ENCODE measurements around the gene VAMP2.

The VAMP2 gene

DNA sequence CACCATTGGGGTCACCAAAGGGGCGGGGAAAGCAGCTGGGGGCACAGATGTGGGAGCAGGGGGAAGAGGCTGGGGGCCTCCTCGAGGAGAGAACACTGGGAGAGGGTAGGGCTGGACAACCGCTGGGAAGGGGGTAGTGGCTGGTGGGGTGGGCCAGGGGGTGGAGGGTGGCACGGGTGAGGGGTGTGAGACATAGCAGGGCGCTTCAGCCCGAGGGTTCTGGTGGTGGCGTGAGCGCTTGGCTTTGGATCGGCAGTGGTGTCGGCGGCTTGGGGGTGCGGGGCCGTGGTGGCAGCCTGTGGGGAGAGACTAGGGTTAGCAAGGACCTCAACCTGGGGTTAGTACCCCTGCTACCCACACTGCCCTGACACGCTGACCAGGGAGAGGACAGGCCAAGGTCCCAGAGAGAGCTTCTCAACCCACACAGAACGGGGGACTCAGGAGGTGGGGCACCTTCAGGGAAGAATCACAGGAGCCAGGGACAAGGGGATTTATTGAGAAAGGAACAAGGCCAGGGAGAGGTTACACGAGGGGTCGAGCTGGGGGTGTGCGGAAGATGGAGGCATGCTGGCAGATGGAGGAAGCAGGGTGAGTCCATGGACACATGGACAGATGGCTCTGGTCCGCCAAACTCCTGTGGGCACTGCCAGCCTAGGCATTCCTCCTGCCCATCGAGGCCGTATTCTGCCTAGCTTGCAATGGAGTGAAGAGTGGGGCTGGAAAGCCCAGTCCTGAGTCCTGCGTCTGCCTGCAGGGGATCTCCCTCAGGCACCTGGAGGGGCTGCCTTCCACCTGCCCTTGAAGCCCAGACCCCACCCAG, 19.0 kb downstream of the VAMP2 start:
- Mint-ChIP-seq H3K4me3 (no peak overlapping the region), H3K27me3 (no peaks in the 10 kb centered on the region), H3K36me3 (peaks cover 79% of the 10 kb centered on the region), H3K27ac (no peak overlapping the region), H3K9me3 (no peaks in the 10 kb centered on the region), H3K4me1 (peaks cover 8% of the 10 kb centered on the region)
- no peak for ATAC-seq

DNA sequence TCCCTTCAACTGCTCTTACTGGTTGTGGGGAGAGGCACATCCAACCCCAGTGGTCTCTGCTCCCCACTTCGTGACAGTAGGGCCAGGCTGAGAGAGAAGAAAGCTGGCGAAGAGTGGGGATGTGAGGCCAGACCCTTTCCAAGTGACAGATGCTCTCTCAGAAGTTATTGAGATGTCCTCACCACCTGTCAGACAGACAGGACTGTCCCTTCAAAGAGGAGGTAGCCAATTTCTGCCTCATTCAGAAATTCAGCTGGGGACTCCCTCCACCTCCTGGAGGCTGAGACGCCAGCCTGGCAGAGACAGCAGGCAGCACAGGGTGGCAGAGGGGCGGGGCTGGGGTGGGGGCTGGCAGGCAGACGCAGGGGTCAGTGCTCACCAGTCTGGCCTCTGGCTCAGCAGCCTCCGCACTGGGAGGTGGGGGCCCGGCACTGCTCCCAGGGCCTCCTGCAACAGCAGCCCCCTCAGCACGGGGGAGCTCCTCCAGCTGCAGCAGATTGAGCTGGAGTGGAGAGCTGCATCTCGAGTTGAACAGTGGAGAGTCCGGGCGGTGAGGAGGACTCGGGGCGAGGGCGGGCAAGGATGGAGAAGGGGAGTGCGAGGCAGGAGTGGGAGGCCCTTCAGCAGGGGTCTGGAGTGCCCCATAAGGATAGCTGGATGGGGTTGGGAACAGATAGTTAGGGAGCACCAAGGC, 19.7 kb downstream of the VAMP2 start:
- Mint-ChIP-seq H3K27ac (no peak overlapping the region), H3K9me3 (no peaks in the 10 kb centered on the region), H3K4me3 (no peak overlapping the region), H3K4me1 (peaks cover 8% of the 10 kb centered on the region), H3K36me3 (peaks cover 71% of the 10 kb centered on the region), H3K27me3 (no peaks in the 10 kb centered on the region)
- ATAC-seq, result no peak

DNA sequence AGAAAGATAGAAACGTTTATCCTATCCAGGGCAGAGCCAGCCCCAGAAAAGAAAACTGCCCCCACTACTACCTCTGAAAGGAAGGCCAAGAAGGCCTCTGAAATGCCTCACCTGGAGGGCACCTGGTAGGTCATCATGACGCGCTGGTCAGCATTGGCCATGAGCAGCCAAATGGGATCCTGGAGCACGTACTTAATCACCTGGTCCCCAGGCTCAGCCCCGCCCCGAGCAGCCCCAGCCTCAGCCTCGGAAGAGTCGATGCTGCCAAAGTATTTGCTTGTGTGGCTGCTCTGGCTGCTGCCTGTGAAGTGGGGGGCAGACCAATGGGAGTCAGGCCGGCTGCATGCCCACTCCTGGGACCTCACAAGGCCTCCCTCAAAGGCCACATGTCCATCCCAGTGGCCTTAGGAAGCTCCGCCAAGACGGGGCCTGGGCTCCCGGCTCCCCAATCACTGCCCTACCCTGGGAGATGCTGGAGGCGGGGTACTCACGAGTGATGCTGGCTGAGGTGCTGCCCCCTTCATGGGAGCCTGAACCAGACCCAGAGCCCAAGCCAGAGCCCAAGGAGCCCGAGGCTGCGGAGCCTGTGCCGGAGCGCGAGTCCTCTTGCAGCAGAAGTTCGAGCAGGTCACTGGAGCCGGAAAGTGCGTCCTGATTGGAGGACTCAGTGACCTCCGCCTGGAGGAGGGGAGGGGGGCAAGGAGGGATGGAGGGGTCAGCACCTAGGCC, 20.4 kb downstream of the VAMP2 start:
- ATAC-seq, result no peak
- no peaks in the 10 kb centered on the region for H3K9me3 Mint-ChIP-seq
- peaks cover 8% of the 10 kb centered on the region for H3K4me1 Mint-ChIP-seq
- H3K27ac Mint-ChIP-seq, result no peak overlapping the region
- peaks cover 64% of the 10 kb centered on the region for H3K36me3 Mint-ChIP-seq
- H3K27me3 Mint-ChIP-seq, result no peaks in the 10 kb centered on the region
- no peak overlapping the region for H3K4me3 Mint-ChIP-seq

DNA sequence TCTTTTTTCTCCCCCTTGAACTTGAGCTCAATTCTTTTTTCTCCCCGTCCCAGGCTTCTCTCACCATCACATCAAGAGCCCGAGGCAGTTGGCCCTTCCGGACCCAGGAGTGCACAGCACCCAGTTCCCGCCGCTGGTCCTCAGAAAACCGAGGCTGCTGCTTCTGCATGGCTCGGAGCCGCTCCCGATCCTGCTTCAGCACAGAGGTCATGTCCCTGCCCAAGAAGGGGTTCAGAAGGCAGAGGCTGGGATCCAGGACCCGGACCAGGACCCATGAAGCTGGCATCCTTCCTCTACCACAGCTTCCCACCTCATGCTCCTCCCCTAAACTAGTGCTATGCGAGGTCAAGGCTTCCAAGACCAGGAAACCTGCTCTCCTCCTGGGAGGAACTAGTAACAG, 21.0 kb downstream of the VAMP2 start:
- peaks cover 8% of the 10 kb centered on the region for H3K4me1 Mint-ChIP-seq
- H3K27me3 Mint-ChIP-seq, result no peaks in the 10 kb centered on the region
- no peak overlapping the region for H3K27ac Mint-ChIP-seq
- H3K9me3 Mint-ChIP-seq, result no peaks in the 10 kb centered on the region
- H3K36me3 Mint-ChIP-seq, result peaks cover 59% of the 10 kb centered on the region
- no peak for ATAC-seq
- H3K4me3 Mint-ChIP-seq, result no peak overlapping the region

DNA sequence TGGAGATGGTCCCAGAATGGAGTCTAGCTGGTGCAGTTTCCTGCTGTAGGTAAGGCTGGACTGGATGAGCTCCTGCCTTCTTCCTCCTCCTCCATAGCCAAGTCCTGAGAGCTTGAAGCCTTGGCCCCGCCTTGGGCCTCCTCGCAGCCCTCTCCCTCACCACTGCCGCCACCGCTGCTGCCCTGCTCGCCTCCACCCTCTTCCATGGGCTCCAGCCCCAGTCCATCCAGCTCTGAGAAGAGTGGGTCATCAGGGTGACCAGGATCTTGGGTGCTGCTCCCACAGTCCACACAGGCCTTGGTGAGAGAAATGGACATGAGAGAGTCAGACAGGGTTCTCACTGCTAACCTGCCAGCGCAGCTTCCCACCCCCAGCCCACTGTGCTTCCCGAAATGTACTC, 21.7 kb downstream of the VAMP2 start:
- Mint-ChIP-seq H3K36me3 (peaks cover 52% of the 10 kb centered on the region), H3K4me3 (no peak overlapping the region), H3K9me3 (no peaks in the 10 kb centered on the region), H3K4me1 (peaks cover 3% of the 10 kb centered on the region), H3K27me3 (no peaks in the 10 kb centered on the region), H3K27ac (no peak overlapping the region)
- ATAC-seq, result no peak

DNA sequence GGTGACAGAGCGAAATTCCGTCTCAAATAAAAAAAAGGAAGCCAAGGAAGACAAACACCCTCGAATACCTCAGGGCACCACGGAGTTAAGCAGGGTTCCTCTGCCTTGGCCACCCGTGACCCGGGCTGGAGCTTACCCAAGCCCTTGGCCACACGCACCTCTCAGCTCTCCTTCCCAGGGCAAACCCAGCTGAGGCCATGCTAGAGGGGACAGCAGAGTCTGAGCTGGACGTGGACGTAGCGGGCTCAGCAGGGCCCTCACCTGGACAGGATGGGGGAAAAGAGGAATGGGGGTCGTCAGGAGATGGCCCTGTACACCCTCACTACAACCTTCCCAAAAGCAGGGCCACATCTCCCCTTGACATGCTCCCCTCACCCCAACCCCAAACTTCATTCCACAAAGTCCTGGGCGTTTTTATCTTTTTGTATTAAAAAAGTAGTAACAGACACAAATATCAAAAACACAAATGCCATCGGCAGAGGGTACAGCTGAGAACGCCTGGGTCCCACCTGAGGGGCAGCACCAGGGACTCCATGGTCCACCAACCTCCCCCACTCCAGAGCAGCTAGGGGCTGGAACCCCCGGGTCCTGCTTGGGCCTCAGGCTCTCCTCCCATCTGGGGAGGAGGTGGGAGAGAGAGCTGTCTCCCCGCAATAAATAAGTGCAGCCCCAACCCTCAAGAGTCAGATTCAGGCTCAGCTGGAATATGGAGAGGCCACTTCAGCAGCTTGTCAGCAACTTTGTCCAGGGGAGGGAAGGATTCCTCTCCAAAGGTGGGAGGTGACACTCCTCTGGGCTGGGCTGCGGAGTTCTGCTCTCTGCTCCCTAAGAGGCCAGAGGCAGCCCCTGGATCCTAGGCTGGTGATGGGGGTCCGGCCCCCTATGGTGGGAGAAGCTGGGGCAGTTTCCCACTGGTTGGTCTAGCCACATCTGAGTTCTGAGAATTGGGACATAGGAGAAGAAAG, 22.4 kb downstream of the VAMP2 start:
- Mint-ChIP-seq H3K9me3 (no peaks in the 10 kb centered on the region), H3K4me3 (no peak overlapping the region), H3K27ac (no peak overlapping the region), H3K27me3 (no peaks in the 10 kb centered on the region), H3K4me1 (no peaks in the 10 kb centered on the region), H3K36me3 (peaks cover 45% of the 10 kb centered on the region)
- no peak for ATAC-seq

DNA sequence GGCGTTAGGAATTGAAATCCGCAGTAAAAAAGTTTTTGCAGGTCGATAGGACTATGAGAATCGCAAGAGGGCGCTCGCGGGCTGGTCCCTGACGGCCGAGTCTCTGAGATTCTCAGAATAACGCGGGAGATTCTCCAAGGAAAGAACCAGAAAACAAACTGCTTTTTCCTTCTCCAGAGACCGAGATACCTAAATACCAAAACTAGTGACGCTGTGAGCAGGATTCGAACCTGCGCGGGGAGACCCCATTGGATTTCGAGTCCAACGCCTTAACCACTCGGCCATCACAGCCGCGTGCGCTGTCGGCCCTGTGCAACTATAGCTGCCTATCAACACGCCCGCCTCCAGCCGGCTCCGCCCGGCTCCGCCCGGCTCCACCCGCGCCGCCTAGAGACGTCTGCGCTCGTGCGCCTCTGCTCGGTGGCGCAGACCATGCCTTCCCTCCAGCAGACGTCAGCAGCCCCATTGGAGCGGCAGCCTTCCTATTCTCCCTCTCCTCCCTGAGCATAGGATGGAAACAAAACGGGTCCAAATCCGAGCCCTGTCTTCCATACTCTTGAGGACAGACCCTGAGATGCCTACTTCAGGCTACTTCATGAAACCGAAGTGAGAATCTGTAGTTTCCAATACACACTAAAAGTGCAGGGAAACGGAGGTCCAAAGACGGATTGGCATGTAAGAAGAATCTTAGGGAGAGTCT, 23.9 kb downstream of the VAMP2 start:
- Mint-ChIP-seq H3K27me3 (no peaks in the 10 kb centered on the region), H3K4me3 (no peak overlapping the region)
- ATAC-seq, result peak; percentile 98

DNA sequence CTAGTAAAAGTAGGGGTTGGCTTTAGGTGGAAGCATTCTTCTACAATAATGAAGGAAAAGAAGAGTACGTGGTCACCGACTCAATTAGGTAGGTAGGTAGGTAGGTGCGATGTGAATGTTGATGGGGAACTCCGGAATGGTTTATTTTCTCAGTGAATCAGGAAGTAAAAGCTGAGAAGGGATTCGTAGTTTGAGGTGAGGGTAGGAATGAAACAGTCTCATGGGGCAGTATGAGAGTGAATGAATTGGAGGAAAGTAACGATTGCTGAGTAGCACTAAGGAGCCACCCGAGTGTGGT, 24.4 kb downstream of the VAMP2 start:
- Mint-ChIP-seq H3K27me3 (no peaks in the 10 kb centered on the region), H3K9me3 (no peaks in the 10 kb centered on the region), H3K36me3 (peaks cover 26% of the 10 kb centered on the region), H3K4me1 (no peaks in the 10 kb centered on the region), H3K27ac (no peak overlapping the region), H3K4me3 (no peak overlapping the region)
- ATAC-seq, result peak; percentile 65

More for the DNA sequence above, 23.9 kb downstream of the VAMP2 start:
- H3K4me1 Mint-ChIP-seq, result no peaks in the 10 kb centered on the region
- H3K36me3 Mint-ChIP-seq, result peaks cover 31% of the 10 kb centered on the region
- no peak overlapping the region for H3K27ac Mint-ChIP-seq
- no peaks in the 10 kb centered on the region for H3K9me3 Mint-ChIP-seq

DNA sequence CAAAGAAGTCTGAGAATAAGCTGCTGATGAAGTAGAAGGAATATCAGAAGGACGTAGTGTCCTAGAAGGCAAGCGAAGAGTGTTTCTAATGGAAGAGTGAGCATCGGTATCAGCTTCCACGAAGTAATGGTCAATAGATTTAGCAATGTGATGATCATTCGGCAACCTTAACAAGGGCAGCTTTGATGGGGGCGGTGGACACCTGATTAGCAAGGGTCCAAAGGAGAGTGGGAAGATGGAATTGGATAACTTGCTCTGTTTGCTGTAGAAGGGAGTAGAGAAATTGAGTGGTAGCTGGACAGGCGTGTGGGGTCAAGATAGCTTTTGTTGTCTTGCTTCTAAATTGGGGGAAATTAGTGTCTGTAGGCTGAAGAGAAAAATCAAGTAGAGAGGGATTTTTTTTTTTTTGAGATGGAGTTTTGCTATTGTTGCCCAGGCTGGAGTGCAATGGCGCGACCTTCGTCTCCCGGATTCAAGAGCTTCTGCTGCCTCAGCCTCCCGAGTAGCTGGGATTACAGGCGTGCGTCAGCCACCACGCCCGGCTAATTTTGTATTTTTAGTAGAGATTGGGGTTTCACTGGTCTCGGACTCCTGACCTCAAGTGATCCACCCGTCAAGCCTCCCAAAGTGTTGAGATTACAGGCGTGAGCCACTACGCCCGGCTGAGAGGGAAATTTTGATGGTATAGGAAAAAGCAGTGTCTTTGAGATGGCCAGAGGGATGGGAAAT, 24.9 kb downstream of the VAMP2 start:
- ATAC-seq, result no peak
- Mint-ChIP-seq H3K36me3 (peaks cover 21% of the 10 kb centered on the region), H3K27ac (no peak overlapping the region), H3K27me3 (no peaks in the 10 kb centered on the region), H3K4me3 (no peak overlapping the region), H3K4me1 (no peaks in the 10 kb centered on the region), H3K9me3 (no peaks in the 10 kb centered on the region)

DNA sequence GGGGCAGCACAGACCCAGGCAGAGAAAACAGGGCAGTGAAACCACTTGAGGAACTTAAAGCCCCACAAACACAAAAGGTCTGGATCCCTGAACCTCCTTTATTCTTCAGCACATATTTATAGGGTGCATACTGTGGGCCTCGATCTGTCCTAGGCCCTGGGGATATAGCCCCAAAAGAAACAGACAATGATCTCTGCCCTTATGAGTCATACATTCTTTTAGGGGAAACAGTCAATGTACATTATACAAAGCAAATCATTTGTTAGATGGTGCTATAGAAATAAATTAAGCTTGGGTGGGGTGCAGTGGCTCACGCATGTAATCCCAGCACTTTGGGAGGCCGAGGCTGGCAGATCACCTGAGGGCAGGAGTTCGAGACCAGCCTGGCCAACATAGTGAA, 28.8 kb downstream of the VAMP2 start:
- Mint-ChIP-seq H3K4me3 (no peak overlapping the region), H3K36me3 (no peaks in the 10 kb centered on the region), H3K27ac (no peak overlapping the region), H3K4me1 (no peaks in the 10 kb centered on the region), H3K27me3 (peaks cover 17% of the 10 kb centered on the region), H3K9me3 (no peaks in the 10 kb centered on the region)
- no peak for ATAC-seq

DNA sequence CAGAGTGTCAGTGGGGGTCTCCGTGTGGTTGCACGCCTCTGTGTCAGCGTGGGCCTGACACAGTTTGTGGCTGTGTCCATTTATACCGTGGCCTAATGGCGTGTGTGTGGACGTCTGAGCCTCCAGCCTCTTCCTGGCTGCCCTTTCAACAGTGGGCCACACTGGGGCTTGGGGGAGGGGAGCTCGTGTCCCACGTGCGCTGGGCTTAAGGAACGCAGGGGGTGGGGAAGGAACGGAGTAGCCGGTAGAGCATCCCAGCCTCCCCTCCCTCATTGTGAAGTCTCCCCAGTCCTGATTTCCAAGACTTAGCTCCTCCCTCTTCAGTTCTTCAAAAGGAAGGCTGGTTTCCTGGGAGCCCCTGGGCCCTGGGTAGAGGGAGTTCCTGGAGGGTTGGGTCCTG, 29.3 kb downstream of the VAMP2 start:
- H3K9me3 Mint-ChIP-seq, result no peaks in the 10 kb centered on the region
- H3K27ac Mint-ChIP-seq, result no peak overlapping the region
- H3K4me3 Mint-ChIP-seq, result no peak overlapping the region
- no peaks in the 10 kb centered on the region for H3K4me1 Mint-ChIP-seq
- ATAC-seq, result no peak
- H3K36me3 Mint-ChIP-seq, result no peaks in the 10 kb centered on the region
- H3K27me3 Mint-ChIP-seq, result peaks cover 18% of the 10 kb centered on the region

DNA sequence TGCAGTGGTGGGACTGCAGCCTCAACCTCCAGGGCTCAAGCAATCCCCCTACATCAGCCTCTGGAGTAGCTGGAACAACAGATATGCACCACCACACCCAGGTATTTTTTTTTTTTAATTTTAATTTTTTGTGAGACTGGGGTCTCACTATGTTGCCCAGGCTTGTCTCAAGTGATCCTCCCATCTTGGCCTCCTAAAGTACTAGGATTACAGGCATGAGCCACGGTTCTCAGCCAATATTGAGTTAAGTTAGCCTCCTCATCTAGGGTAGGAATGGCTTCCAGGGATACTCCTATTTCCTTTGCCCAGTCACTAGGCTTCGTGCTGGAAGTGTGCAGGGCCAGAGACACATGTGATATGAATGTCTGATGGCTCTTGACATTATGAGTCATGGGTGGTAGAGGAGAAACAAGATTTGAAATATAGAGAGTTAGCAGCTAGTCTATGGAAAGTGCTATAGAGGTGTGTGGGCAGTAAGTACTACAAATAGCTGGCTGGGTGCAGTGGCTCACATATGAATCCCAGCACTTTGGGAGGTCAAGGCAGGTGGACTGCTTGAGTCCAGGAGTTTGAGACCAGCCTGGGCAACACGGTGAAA, 30.8 kb downstream of the VAMP2 start:
- H3K4me3 Mint-ChIP-seq, result no peak overlapping the region
- peaks cover 6% of the 10 kb centered on the region for H3K4me1 Mint-ChIP-seq
- no peaks in the 10 kb centered on the region for H3K36me3 Mint-ChIP-seq
- no peaks in the 10 kb centered on the region for H3K9me3 Mint-ChIP-seq
- H3K27me3 Mint-ChIP-seq, result peaks cover 25% of the 10 kb centered on the region
- no peak overlapping the region for H3K27ac Mint-ChIP-seq
- no peak for ATAC-seq

DNA sequence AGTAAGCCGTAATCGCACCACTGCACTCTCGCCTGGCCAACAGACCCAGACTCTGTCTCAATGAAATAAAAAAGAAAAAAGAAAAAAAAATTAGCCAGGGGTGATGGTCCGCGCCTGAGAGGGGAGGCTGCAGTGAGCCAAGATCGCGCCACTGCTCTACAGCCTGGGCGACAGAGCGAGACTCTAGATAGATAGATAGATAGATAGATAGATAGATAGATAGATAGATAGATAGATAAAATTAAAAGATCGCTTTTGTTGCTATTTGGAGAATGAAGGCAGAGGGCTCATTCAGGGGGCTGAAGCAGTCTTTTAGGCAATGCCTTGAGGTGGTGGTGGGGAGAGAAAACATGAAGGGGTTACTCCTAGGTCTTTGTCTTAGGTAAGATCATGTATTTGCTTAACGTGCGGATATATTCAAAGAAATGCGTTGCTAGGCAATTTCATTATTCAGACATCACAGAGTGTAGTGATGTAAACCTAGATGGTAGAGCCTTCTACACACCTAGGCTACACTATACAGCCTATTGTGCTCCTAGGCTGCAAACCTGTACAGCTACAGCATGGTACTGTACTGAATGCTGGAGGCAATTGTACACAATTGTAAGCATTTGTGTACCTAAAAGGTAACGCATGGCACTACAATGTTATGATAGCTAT, 34.5 kb downstream of the VAMP2 start:
- peaks cover 43% of the 10 kb centered on the region for H3K4me1 Mint-ChIP-seq
- peaks cover 62% of the 10 kb centered on the region for H3K27me3 Mint-ChIP-seq
- ATAC-seq, result no peak
- H3K36me3 Mint-ChIP-seq, result no peaks in the 10 kb centered on the region
- no peak overlapping the region for H3K4me3 Mint-ChIP-seq
- no peak overlapping the region for H3K27ac Mint-ChIP-seq
- H3K9me3 Mint-ChIP-seq, result no peaks in the 10 kb centered on the region

Data from stimulated activated memory B cell treated with anti-CD40 and anti-IgM and Interleukin-4, amounts not matched to agents 10 μg/mL and 1 μg/mL and 100 μg/mL, for 72 hours (primary cell).